NCI-H510A (cell line): ENCODE measurements around the gene ACTL9.

Source experiments
- DNase-seq: peaks from one replicate; lab custom pipeline; 2025; lab: John Stamatoyannopoulos, UW

ACTL9 gene

DNA sequence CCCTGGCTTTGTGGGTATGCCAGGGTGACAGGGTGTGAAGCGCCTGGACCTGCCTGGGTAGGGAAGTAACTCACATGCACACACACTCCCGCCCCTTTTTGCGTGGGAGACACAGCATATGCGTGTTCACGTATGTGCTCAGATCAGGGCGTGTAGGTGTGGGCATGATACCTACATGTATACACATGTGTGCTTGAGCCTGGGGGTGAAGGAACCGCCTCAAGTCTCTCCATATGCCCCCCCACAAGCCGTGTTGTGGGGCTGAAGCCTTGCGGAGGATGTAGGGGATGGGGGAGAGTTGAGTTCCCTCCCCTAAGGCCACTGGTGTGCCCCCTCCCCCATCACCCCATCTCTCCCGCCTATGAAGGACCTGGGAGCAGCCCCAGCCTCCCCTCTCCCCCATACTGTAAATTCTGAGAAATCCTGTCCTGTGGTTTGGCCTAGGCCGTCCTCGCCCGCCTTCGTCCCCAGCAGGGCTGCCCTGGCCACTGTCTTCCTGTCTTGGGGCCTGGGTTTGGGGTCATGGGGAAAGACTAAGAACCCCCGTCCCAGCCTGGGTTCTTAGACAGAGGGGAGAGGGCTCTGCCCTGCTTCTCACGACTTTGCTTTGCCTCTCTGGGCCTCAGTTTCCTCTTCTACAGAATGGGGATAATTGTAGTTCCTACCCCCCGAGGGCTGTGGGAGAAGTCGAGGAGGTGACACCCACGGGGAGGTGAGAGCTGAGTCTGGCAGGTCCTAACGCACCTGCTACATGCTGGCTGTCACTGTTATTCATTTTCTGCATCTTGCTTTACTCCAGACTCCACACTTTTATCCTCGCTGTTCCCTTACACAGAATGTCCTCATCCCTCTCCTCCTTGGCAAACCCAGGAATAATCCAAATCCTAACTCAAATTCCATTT lies 14.3 kb downstream of the ACTL9 start:
- no peak for DNase-seq

DNA sequence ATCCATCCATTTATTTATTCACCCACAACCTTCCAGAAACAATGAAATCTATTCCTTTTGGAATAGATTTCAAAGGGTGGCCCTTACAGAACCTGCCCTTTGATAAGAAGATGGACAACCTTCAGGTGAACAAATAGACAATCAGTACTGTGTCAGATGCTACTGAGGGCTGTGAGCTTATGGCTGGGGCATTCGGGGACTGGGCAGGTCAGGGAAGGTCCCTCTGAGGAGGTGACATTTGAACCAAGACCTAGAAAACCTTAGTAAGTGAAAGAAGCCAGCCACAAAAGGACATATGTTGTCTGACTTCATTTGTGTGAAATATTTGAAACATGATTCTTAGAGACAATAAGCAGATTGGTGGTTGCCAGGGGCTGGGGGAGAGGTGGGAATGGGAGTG lies 15.7 kb downstream of the ACTL9 start:
- DNase-seq: no peak

DNA sequence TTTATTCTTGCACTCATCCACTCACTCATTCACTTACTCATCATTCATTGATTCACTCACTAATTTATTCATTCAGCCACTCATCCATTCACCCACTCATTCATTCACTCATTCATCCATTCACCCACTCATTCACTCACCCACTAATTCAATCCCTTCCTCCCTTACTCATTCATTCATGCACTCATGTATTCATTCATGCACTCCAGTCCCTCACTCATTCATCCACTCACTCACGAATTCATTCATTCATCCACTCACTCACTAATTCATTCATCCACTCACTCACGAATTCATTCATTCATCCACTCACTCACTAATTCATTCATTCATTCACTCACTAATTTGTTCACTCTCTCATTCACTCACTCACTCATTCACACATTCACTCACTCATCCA lies 16.1 kb downstream of the ACTL9 start:
- DNase-seq: no peak

DNA sequence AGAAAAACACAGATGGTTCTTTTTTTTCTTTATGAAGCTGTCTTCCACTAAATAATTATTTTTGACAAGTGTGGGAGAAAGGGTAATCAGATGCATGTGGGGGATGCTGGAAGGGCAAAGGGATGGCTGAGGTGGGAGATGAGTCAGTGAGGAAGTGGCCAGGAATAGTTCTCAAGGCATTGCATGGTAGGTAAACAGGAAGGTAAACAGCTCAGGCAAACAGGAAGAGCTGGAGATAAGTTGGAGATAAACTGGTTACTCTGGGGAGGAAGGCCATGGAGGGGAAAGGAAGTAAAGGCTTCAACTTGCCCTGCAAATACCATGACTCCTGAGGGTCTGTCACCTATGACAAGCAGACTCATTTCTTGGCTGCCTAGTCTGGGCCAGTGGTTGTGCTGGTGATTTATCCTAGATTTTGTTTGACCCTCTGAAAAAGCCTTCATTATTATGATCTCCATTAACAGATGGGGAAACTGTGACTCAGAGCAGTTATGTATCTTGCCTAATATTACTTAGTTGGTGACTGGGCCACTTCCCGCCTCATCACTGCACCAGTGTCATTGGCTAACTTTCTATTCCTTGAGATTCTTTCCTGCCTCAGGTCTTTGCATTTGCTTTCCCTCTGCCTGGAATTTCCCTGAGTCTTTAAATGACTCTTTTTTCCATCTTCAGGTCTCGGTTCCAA lies 17.1 kb downstream of the ACTL9 start:
- no peak for DNase-seq

DNA sequence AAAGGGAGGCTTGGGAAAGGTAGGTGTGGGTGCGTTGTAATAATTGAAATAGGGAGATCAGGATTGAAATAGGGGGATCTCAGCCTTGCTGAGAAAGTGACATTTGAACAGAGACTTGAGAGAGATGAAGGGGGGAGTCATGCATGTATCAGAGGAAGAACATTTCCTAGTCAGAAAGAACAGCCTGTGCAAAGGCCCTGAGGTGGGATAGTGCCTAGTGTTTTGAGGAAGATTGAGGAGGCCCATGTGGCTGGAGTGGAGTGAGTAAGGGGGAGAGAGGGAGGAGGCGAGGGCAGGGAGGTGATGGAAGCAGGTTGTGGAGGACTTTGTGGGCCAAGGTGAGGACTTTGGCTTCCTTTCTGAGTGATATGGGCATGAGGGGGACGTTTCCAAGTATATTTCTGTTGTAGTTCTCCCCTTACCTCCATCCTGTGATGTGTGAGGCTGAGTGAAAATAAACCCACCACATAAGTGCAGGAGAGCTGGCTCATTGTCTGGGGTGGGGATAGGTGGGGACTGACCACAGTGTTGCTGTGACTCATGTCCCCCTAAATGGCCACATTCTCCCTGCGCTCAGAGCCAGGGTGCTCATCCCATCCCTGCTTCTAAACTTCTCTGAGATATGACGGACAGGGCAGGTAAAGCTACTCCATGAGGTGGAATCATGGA lies 17.8 kb downstream of the ACTL9 start:
- DNase-seq: no peak

DNA sequence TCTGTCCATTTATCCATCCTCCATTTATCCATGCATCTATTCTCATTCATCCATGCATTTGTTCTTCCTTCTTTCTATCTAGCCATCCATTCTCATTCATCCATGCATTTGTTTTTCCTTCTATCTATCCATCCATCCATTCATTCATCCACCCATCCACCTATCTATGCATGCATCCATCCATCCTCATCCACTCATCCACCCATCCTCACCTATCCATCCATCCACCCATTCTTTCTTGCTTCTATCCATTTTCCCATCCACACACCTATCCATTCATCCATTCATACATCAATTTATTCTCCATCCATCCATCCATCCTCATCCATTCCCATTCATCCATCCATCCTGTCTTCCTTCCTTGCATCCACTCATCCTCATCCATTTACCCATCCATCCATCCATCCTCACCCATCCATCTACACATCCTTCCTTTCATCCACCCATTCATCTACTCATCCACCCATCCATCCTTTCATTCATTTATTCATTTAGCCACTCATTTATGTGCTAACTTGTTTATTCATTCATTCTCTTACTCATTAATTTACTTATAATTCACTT lies 20.3 kb downstream of the ACTL9 start:
- no peak for DNase-seq

DNA sequence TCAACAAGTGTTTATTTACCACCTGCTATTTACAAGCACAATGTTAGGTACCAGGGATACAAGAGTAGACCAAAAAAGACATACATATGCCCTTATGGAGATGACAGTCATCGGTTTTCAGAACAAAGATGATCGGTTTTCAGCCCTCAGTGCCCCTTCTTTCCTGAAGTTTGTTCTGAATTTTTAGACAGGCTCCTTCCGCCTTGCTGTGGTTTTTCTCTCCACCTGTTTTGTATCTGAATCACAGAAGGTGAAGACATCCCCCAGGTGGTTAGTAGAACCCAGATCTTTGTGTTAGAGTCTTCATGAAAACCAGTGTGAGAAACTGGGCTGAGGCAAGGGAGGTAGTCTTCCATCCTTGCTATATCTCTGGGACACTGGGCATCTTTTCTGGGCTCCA lies 23.5 kb downstream of the ACTL9 start:
- DNase-seq: no peak

DNA sequence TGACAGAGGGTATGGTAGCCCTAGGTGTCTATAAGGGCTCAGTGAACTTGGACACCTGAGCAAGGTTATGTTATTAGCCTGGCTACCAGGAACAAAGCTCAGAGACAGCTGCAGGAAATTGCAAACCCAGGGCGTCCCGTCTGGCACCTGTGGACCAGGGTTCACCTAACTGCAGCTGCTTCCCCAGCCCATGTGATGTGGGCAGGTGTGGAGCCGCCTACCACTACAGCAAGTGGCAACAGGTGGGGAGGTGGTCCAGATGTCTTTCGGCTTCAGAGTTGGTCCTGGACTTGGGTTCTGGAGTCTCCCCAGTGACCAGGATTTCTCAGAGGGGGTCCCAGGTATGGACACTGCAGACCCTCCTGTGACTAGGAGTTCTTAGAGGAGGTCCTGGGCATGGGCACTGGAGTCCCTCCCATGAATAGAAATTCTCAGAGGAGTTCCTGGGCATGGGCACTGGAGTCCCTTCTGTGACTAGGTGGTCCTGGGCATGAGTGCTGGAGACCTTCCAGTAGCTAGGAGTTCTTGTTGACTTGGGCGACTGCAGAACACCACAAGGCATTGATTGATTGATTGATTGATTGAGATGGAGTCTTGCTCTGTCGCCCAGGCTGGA lies 25.2 kb downstream of the ACTL9 start:
- DNase-seq: no peak

DNA sequence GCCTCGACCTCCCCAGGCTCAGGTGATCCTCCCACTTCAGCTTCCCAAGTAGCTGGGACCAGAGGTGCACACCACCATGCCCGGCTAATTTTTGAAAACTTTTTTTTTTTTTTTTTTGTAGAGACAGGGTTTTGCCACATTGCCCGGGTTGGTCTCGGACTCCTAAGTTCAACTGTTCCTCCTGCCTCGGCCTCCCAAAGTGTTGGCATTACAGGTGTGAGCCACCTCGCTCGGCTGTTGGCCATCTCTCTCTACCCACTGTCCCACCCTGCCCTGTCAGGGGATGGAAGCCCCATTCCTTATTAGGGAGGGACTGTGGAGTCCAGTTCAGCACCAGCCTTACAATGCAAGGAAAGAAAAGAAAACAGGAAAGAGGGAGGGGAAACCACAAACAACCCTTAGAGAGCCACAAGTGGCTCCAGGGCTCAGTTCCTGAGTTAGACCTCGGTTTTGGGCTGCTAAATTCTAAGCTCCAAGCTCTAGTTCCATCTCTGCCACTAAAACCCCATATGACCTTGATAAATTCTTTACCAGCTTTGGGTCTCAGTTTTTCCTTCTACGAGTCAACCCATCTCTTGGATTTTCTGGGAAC lies 31.7 kb downstream of the ACTL9 start:
- no peak for DNase-seq

DNA sequence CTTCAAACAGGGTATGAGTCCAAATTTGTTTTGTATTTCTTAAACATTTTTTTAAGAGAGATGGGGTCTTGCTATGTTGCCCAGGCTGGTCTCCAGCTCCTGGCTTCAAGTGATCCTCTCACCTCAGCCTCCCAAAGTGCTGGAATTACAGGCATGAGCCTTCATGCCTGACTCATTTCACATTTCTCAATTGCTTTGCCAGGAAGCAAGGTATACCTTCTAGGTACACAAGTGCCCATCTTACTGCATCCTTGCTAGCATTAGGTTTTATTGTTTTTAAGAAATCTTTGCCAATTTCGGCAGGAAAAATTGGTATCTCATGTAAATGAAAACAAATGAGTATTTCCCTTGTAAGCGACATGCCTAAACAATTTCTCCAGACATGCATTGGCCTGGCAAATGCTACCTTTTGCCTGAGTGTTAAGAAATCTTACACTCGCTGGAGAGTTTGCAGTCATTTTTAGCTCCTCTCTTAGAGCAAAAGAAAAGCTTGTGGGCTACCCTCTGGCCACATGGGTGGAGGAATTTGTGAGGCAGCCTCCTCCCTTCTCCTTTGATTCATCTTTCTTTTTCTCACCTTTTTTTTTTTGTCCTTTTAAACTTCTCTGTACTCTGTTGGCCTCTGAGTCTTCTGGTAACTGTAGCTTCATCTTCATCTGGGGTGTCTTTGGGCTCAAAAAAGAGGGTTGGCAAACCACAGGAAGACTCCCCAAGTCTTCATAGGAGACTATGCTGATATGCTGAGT lies 33.0 kb downstream of the ACTL9 start:
- no peak for DNase-seq

DNA sequence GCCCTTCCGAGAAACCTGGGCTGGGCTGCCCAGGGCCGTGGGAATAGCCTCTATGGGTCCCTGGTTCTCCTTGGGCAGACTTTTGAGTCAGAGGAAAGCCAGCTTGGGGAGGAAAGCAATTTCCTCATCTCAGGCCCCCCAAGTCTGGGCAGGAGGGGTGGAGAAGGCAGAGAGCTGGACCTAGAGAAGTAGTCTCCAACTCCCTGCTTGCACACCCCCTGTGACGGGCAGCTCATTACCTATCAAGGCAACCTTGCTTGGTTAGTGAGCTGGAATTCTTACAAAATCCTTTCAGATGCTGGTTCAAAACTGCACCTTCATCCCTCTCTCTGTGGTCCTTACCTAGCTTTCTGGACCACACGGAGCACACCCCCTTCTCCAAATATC lies 33.9 kb downstream of the ACTL9 start:
- no peak for DNase-seq

DNA sequence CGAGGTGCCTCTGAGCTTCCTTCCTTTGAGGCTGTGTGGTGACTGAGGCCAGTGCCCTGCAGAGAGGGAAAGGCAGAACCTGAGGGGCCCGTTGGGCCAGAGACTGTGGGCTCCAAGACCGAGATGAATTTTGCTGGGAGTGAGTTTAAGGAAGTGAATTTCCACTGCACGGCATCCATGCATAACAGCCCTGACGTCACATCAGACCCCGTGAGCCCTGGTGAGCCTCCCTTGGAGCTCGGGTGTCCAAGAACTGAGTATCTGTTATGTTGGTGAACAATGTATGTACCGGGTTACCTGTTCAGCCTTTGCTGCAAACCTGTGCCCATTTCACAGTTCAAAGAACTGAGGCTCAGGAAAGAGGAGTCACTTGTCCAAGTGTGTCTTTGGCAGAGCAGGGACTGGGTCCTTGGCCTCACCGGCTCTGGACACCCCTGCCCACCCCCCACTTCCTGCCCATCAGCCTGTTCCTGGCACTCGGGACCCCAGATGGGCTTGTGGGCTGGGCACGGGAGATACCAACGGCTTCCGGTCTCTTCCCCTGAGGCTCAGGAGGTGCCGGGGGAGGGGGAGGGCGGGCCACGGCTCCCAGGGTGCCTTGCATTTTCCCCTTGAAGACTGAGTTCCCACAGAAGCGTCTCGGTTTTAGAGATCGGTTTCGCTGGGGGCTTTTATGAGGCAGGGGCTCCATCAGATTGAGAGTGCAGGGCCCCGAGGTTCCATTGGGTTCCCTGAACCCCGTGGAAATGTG lies 34.5 kb downstream of the ACTL9 start:
- no peak for DNase-seq

DNA sequence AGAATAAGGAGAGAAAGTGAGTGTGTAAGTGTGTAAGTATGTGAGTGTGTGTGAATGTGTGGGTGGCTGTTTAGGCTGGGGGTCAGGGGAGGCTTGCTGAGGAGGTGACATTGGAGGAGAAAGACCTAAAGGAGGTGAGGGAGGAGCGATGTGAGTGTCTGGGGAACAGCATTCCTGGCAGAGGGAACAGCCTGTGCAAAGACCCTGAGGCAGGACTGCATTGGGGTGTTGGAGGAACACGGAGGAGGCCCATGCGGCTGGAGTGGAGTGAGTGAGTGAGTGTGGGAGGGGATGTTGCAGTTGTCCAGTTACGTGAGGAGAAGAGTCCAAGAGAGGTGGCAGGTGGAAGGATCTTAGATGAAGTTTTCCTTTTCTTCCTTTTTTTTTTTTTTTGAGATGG lies 36.3 kb downstream of the ACTL9 start:
- no peak for DNase-seq

DNA sequence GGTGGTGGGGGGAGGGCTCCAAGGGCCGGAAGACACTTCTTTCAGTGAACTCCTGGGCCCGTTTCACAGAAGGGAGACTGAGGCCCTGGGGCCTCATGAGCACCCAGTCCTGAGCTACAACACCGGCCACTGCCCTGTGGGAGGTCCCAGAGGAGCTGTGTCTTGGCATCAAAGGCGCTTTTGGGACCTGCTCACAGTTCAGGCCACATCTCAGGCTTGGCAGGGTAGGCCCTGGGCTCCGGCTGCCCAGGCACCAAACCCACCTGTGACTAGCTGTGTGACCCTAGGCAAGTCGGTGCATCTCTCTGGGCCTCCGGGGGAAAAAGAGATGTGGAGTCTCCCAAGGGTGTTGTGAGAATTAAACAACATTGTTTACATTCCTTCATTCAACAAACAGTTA lies 38.7 kb downstream of the ACTL9 start:
- no peak for DNase-seq

DNA sequence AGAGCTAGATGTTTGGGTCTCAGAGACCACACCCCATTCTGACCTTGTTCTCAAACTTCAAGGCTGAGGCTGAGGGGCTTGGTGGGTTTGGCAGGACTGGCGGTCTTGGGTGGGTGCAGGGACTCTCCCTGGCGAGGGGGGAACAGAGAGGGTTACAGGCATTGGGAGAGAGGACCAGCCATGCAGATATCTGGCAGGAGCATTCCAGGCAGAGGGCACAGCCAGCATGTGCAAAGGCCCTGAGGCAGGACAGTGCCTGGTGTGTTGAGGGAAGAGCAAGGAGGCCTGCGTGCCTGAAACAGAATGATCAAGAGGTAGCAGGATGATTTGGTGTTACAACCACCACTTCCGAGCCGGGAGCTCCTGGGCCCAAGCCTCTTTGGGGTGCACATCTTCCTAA lies 40.7 kb downstream of the ACTL9 start:
- no peak for DNase-seq

DNA sequence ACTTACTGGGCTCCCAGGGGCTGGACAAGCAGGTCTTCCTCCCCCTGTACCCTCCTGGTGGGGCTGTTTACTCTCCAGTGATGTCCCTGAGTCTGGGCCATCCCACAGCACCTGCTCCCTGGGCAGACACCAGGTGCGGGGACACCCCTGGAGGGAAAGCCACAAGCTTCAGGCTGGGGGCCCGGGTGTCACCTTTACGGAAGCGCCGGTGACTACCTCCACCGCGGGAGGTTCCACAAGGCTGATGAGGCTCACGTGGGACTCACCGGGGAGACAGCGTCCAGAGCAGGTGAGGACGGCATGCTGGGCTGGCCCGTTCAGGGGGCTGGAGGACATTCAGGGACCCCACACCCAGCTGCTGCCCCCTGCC lies 43.3 kb downstream of the ACTL9 start:
- DNase-seq: no peak

DNA sequence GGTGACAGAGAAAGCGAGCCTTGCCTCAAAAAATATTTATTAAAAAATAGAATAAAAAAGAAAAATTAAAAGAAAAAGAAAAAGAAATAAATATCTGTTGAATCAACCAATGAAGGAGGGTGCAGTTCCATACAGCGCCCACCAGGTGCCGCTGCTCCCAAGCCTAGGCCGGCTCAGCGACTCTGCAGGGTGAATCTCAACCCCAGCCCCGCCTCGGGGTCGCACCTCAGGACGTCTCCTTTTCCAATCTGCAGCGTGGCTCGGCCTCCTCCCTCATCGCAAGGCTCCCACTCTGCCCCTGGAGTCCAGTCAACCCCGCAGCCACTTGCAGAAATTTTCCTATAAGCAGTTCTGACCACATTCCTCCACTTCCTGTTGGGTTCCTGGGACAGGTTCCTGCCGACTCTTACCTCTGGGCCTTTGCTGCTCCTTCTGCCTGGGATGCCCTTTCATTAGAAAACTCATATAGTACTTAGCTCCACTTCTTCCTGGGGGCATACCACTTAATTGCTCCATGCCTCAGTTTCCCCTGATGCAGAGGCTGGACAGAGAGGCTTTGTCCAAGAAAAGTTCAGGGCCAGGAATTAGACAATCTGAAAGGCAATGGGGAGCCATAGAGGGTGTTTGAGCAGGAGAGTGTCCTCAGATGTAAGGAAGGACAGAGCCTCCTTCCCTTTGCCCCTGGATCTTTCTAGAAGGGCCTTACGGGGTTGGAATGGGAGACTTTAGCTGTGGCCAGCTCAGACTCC lies 43.8 kb downstream of the ACTL9 start:
- DNase-seq: no peak

DNA sequence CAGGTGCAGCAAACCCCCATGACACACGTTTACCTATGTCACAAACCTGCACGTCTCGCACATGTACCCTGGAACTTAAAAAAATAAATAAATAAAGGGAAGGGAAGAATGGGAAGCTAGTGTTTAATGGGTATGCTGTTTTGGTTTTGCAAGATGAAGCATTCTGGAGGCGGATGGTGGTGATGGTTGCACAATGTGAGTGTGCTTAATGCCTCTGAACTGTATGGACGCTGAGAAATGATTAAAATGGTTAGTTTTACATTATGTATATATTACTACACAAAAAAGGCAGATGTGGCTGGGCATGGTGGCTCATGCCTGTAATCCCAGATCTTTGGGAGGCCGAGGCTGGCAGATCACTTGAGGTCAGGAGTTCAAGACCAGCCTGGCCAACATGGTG lies 50.4 kb downstream of the ACTL9 start:
- DNase-seq: no peak
